GM19328 (cell line): ENCODE results near the gene TIMM17A.
"Not testable (repeated sequence)": the region's sequence is repeated elsewhere in the genome, so short reads cannot be mapped to it uniquely, and the experiment has no call there.

Experiments used
- ATAC-seq: cut with Tn5 transposase; IDR thresholded peaks from one replicate; pipeline ENCODE4 v1.9.1; 2021; ENCODE audit warnings: mild to moderate bottlenecking, moderate library complexity; ENCODE audit not compliant: unreplicated experiment

Gene TIMM17A

GRCh38 chr1:201939574-201939973, 15.7 kb upstream of the TIMM17A start:
- ATAC-seq: no peak

GRCh38 chr1:201940316-201940715, 15.0 kb upstream of the TIMM17A start:
- not testable (repeated sequence) for ATAC-seq

GRCh38 chr1:201941420-201942128, 13.7 kb upstream of the TIMM17A start:
- no peak for ATAC-seq

- ATAC-seq: no peak
These were observed 13.2 kb upstream of the TIMM17A start for GRCh38 chr1:201942129-201942495.

GRCh38 chr1:201944002-201944401, 11.3 kb upstream of the TIMM17A start:
- no peak for ATAC-seq

- no peak for ATAC-seq
These were observed 10.7 kb upstream of the TIMM17A start for GRCh38 chr1:201944639-201945038.

DNA sequence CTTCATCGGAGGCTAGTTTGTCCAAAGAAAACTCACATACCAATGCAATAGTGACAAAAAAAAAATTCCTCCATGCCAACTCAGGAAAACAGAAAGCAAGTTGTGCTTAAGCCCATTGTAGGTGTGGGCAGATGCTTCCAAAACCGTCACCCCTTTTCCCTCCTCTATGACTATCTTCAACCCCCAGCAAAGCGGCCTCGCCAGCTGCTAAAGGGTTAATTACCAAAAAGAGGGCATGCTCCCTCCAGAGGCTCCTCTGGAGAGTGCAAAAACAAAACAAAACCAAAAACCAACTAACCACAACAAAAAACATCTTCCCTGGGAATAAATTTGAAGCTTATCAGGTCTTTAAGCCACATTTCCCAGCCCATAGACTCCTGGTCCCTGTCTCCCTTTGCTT, 10.1 kb upstream of the TIMM17A start:
- ATAC-seq: no peak

- no peak for ATAC-seq
These were observed 9.5 kb upstream of the TIMM17A start for GRCh38 chr1:201945863-201946223.

DNA sequence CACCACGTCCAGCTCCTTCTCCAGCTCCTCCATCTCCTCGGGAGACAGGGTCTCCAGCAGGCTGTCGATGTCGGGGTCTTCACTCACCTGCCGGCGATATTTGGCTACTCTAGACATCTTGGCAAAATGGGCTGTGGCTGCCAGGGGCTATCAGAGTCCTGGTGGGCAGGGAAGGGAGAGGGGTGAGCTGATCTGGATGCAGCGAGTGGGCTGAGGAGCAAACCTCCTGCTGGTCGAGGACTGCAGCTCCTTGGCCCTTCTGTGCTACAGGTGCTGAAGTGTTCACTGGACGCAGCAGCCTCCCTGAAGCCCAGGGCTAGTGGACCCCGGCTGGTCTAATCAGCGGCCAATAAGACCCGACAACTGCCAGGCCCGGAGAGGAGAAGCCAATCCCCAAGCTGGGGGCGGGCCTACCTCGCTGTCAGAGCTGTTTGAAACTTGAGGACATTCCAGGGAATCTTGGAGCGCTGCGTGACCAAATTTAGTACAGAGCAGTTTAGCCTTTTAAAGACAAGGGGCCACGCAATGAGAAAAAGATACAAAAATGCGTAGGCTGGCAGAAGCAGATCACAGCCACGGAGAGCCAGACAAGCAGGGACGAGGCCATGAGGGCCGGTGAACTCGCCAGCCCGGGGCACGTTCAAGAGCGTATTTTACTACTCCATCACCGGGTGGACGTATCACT, 8.9 kb upstream of the TIMM17A start, which contains the start of gene LMOD1:
Gene LMOD1 (minus strand): TSS at position 325 of the 685 bp plus-strand sequence. CDS start 208 bp downstream, at position 117.
- ATAC-seq: no peak

DNA sequence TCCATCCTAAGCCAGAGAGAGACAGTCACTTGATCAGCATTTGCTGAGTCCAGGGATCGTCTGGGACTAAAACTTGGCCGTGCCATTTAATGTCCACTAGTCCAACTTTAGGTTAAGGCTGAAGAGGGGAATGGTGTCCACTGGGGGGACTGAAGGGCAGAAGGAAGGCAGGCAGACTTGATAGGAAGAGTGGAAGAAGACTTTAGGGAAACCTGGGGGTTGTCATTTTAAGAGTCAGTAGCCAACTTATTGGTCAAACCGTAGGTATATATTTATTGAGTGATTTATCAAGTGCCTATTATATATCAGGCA, 7.7 kb upstream of the TIMM17A start:
- ATAC-seq: no peak

- ATAC-seq: no peak
These were observed 5.8 kb upstream of the TIMM17A start for GRCh38 chr1:201949491-201949890.

DNA sequence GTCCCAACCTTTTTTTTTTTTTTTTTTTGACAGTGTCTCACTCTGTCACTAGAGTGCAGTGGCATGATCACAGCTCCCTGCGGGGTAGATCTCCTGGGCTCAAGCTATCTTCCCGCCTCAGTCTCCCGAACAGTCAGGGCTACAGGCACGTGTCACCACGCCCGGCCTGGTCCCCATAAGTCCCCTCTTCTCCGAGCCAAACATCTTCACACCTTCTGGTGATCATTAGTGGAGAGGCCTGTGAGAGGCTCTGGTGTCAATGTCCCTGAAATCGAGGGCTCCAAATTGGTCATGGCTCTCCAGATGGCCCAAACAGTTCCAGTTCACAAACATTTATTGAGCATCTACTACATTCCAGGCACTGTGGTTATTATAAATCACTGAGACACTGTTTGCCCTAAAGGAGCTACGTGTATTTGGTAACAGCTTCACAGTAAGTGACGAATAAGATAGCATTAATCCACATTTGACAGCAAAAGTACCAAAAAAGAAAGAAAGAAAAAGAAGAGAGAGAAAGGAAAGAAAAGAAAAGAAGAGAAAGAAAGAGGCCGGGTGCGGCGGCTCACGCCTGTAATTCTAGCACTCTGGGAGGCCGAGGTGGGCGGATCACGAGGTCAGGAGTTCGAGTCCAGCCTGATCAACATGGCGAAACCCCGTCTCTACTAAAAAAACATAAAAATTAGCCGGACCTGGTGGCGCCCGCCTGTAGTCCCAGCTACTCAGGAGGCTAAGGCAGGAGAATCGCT, 867 bp upstream of the TIMM17A start:
- no peak for ATAC-seq

- no peak for ATAC-seq
These were observed 433 bp downstream of the TIMM17A start for GRCh38 chr1:201955729-201956143.

DNA sequence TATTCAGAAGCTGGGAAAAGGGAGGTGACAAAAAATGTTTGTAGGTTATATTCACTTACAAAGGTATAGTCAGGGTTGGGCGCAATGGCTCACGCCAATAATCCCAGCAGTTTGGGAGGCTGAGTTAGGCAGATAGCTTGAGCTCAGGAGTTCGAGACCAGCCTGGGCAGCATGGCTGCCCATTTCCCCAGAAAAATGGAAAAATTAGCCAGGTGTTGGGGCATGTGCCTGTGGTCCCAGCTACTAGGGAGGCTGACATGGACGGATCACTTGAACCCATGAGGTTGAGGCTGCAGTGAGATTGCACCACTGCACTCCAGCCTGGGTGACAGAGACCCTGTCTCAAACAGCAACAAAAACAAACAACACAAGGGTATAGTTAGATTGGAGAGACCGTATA, 3.0 kb downstream of the TIMM17A start:
- ATAC-seq: no peak

DNA sequence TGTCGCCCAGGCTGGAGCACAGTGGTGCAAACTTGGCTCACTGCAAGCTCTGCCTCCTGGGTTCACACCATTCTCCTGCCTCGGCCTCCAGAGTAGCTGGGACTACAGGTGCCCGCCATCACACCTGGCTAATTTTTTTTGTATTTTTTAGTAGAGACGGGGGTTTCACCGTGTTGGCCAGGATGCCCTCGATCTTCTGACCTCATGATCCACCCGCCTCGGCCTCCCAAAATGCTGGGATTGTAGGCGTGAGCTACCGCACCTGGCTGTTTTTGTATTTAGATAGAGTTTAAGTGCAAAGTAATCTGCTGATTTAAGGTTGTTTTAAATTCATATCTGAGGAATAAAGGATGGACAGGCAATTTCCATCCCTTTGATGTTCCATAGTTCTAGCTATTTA, 7.1 kb downstream of the TIMM17A start:
- ATAC-seq: not testable (repeated sequence)

DNA sequence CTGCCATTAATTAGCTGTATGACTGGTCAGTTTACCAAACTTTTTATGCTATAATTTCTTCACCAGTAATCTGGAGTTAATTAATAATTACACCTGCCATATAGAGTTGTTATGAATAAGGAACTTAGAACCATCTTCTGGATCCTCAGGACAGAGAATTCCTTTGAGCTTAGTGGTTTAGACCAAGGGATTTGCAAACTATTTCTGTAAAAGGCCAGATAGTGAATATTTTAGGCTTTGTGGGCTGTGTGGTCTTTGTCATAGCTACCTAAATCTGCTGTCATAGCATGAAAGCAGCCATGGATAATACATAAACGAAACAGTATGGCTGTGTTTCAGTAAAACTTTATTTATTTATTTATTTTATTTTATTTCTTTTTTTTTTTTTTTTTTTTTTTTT, 9.0 kb downstream of the TIMM17A start:
- no peak for ATAC-seq

GRCh38 chr1:201966171-201966570, 10.9 kb downstream of the TIMM17A start:
- ATAC-seq: no peak

DNA sequence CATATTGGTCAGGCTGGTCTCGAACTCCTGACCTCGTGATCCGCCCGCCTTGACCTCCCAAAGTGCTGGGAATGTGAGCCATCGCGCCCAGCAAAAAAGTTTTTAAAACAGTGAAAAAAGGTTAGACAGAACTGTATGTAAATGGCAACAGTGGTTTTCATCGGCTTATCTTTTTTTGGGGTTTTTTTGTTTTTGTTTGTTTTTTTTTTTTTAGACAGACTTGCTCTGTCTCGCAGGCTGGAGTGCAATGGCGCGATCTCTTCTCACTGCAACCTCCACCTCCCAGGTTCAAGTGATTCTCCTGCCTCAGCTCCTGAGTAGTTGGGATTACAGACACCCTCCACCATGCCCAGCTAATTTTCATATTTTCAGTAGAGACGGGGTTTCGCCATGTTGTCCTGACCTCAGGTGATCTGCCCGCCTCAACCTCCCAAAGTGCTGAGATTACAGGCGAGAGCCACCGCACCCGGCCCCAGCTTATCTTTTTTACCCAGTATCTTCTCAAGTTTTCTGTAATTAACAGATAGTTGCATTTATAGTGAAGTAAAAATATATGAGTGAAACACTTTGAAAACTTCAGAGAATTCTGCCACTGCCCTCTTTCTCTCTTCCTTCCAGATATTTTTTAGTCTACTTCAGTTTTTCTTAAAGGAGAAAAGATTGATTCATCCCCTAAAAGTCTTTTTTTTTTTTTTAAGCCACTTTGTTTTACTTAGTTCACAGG, 13.1 kb downstream of the TIMM17A start:
- ATAC-seq: no peak

- no peak for ATAC-seq
These were observed 15.2 kb downstream of the TIMM17A start for GRCh38 chr1:201970334-201971159.

- peak; percentile 16 for ATAC-seq
These were observed 26.8 kb downstream of the TIMM17A start for GRCh38 chr1:201982082-201982622.
